H1 (cell line): ENCODE data around the gene NCCRP1. TPM values are rescaled to one million over a fixed set of nuclear protein-coding genes. Genes with fewer than 3 reads are reported as not detected.

Experiments
- BACH1 ChIP-seq: IDR thresholded peaks from 2 replicates; pipeline ENCODE4 v1.6.1; 2012; ENCODE audit warnings: low read length, improper control_type of control experiment
- BCL11A ChIP-seq, 2 experiments: IDR thresholded peaks; one replicate each; pipeline ENCODE4 v1.6.1; 2011; ENCODE audit warnings: low read depth in 2 of 2, low read length in 2 of 2, mild to moderate bottlenecking in 2 of 2
- CHD7 ChIP-seq: fragments of 300-600 bp; sonication (generic); IDR thresholded peaks from 2 replicates; pipeline ENCODE4 v1.7.1; 2012; ENCODE audit warnings: low read length, moderate library complexity, mild to moderate bottlenecking, inconsistent platforms; ENCODE audit not compliant: insufficient replicate concordance
- EZH2 ChIP-seq: fragments of 200-600 bp; sonication (generic); IDR thresholded peaks from 2 replicates; pipeline ENCODE4 v1.7.1; 2012; ENCODE audit warnings: low read depth, mild to moderate bottlenecking, moderate library complexity, low read length, inconsistent platforms; ENCODE audit not compliant: severe bottlenecking
- SP2 ChIP-seq: IDR thresholded peaks from 2 replicates; pipeline ENCODE4 v1.6.1; 2012; ENCODE audit warnings: mild to moderate bottlenecking, low read length, inconsistent platforms
- SUZ12 ChIP-seq: fragments of 200-600 bp; sonication (generic); IDR thresholded peaks from 2 replicates; pipeline ENCODE4 v1.6.1; 2012; ENCODE audit warnings: mild to moderate bottlenecking, inconsistent platforms, low read length, moderate library complexity, mixed read lengths
- polyA plus RNA-seq, 7 experiments: library from polyadenylated mRNA; depleted of rRNA in 3 of 7; stranded (reverse) in 5 of 7; unstranded in 2 of 7; fragments of >200 nt in 5 of 7; fragments of 200-250 nt in 2 of 7; gene quantifications; 1 replicate in 5 of 7; 2 replicates in 1 of 7; 4 replicates in 1 of 7; pipeline versions ENCODE4 v1.2.1 to v1.2.3, GENCODE V29; 2011 to 2013; ENCODE audit warnings: missing spikeins in 2 of 7, mixed read lengths in 2 of 7
- total RNA-seq: library from RNA; stranded (reverse); fragmentation: NEBNext Ultra II Directional; extraction: Animal tissue kit (Norgen Biotek cat#: 25700); gene quantifications from 2 replicates; pipeline ENCODE4 v1.2.1, GENCODE V29; 2021

NCCRP1 gene
- total and polyA plus RNA-seq, 2 of the 8 experiments (the other 6 are each of a cell fraction or from before 2014, with no cell fraction given): 2.8 to 7.9 TPM

- TF ChIP-seq CHD7 (no peak), EZH2 (no peak), BACH1 (no peak), BCL11A (IDR thresholded peaks at IDR 0.05; ENCODE audit: low read depth in 2 of 2, low read length in 2 of 2) (no peak), SUZ12 (no peak), SP2 (no peak)
- TF ChIP-seq, all 59 proteins: peak for 0
Observed at GRCh38 chr19:39218230-39219007, 21.7 kb downstream of the NCCRP1 start (continued).
